Islet of Langerhans (tissue), 1 donor: ENCODE data around the gene OR2V1.
"Not testable (repeated sequence)": the region's sequence is repeated elsewhere in the genome, so short reads cannot be mapped to it uniquely, and the experiment has no call there.

Source experiments
- FAIRE-seq: peaks from one replicate; lab custom pipeline; 2011; peaks lifted over from hg19 to GRCh38; lab: Jason Lieb, UNC

OR2V1 gene

GRCh38 chr5:181101930-181102674 lies 28.9 kb downstream of the OR2V1 start:
- peak; percentile 84 for FAIRE-seq

DNA sequence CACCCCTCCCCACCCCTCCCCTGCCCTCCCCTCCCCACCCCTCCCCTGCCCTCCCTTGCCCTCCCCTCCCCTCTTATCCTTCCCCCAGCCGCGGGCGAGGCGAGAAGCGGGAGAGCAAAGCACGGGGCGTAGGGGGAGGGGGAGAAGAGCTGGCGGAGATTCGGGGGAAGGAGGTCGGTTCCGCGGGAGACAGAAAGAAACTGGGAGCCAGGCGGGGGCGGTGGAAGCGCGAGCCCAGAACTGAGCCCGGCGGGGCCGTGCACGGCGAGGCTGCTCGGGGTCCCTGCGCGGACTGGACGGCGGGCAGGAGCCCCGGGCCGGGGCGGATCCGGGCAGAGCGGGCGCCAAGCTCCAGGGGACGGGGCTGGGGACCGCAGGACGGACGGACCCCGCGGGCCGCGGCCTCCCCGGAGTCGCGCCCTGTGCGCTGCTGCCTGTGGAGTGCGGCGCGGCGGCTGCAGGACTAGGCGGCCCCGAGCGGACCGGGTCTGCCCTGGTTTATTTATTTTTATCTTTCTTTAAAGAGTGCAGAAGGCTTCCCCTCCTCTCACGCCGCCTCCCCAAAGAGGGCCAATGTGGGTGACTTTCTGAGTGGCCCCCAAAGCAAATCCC lies 29.8 kb downstream of the OR2V1 start:
- FAIRE-seq, result not testable (repeated sequence)

- FAIRE-seq, result no peak
Measured at GRCh38 chr5:181100121-181100875, 30.7 kb downstream of the OR2V1 start.

- no peak for FAIRE-seq
Measured at GRCh38 chr5:181099602-181100086, 31.3 kb downstream of the OR2V1 start.

- no peak for FAIRE-seq
Measured at GRCh38 chr5:181098762-181099601, 32.0 kb downstream of the OR2V1 start.

DNA sequence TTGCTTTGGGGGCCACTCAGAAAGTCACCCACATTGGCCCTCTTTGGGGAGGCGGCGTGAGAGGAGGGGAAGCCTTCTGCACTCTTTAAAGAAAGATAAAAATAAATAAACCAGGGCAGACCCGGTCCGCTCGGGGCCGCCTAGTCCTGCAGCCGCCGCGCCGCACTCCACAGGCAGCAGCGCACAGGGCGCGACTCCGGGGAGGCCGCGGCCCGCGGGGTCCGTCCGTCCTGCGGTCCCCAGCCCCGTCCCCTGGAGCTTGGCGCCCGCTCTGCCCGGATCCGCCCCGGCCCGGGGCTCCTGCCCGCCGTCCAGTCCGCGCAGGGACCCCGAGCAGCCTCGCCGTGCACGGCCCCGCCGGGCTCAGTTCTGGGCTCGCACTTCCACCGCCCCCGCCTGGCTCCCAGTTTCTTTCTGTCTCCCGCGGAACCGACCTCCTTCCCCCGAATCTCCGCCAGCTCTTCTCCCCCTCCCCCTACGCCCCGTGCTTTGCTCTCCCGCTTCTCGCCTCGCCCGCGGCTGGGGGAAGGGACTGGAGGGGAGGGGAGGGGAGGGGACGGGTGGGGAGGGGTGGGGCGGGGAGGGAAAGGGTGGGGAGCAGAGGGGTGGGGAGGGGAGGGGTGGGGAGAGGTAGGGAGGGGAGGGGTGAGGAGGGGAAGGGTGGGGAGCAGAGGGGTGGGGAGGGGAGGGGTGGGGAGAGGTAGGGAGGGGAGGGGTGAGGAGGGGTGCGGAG lies 33.0 kb downstream of the OR2V1 start:
- not testable (repeated sequence) for FAIRE-seq

DNA sequence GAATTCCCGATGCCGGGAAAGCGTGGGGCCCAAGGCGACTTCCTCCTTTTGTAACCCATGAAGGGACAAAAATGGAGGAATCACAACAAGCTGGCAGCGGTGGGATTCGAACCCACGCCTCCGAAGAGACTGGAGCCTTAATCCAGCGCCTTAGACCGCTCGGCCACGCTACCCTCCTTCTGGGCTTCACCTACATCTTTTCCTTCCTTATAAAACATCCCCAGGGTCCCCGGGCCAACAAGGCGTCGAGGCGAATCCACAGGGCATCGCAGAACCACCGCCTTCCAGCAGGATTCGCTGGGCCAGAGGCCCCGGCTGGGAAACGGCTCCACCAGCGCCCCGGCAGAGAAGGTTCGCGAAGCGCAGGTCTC lies 33.6 kb downstream of the OR2V1 start:
- not testable (repeated sequence) for FAIRE-seq

DNA sequence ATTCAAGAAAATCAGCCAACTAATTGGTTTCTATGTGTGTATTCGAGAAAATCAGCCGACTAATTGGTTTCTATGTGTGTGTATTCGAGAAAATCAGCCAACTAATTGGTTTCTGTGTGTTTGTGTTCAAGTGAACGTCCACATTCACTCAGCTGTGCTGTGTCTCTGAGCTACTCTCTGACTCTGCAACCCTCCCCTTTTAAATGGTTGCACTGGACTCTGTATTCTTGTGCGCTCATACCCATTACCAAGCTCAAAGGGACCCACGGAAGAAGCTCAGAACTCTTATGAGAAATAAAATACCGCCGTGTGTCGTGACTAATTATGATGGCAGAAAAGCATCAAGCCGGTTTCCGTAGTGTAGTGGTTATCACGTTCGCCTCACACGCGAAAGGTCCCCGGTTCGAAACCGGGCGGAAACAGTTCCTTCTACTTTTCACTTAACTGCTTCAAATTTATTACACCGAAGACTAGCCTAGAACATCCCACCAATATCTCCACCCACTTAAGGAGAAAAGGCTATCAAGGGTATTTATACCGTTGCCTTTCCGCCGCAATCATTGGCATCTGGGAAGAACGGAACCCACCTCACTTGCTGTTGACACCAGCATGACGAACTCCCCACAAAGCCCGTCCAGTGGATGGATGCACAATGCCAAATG lies 34.1 kb downstream of the OR2V1 start:
- not testable (repeated sequence) for FAIRE-seq

DNA sequence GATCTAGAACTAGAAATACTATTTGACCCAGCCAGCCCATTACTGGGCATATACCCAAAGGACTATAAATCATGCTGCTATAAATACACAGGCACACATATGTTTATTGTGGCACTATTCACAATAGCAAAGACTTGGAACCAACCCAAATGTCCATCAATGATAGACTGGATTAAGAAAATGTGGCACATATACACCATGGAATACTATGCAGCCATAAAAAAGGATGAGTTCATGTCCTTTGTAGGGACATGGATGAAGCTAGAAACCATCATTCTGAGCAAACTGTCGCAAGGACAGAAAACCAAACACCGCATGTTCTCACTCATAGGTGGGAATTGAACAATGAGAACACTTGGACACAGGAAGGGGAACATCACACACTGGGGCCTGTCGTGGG lies 35.8 kb downstream of the OR2V1 start:
- FAIRE-seq, result not testable (repeated sequence)

DNA sequence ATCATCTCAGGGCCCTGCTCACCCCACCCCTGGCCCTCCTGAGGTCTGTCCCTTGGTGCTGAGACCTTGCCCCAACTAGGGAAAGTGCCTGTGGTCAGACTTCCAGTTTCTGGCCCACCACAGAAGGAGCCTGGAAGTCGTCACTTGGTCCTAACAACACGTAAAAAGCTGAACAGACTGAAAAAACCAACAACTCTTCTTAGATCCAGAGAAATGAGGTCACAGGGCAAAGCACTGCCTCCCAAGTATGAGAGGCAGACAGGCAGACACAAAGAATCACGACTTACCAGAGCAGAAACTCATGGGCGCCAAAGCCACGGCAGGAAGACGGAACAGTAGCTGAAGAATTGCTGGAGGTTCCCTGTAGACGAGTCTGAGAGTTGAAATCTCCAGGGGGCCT lies 38.5 kb downstream of the OR2V1 start:
- FAIRE-seq, result no peak

DNA sequence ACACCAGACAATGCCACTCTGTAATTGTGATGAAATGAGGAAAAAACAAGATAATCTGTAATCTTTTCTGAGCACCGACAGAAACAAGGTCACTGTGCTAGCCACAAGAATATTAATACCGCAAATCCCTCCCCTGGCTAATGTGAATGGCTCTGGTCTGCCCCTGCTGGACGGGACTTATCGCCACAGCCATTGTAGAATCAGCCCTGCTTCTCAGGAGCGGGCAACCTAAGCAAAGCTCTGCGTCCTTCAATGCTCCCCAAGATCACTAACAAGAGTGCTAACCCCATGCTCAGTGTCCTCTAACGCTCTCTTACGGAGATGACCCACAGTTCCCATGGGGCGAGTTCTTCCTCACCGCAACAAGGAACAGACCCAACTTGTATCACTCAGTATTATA lies 42.7 kb downstream of the OR2V1 start:
- no peak for FAIRE-seq

DNA sequence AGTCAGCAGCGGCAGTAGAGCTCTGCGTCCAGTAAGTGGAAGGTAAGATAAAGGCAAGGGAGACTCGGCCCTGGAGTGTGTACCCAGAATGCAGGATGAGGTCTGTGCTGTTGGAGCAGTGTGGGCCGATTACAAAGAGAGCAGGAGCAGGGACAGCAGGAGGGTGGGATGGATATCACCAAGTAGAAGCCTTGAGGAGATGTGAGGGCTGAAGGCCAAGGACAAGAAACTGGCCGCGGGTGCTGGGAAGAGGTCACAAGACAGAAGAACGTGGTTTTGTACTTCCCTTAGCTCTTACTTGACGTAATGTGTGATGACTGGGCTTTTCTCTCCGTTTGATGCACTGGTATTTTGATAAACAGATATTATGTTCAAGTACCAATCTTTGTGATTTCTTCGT lies 43.7 kb downstream of the OR2V1 start:
- no peak for FAIRE-seq

- FAIRE-seq, result no peak
Measured at GRCh38 chr5:181086884-181087205, 44.1 kb downstream of the OR2V1 start.

GRCh38 chr5:181086026-181086883 lies 44.7 kb downstream of the OR2V1 start:
- FAIRE-seq, result no peak

GRCh38 chr5:181084621-181085195 lies 46.3 kb downstream of the OR2V1 start:
- FAIRE-seq, result no peak

- FAIRE-seq, result no peak
Measured at GRCh38 chr5:181081989-181082388, 49.0 kb downstream of the OR2V1 start.

GRCh38 chr5:181076920-181077319 lies 54.0 kb downstream of the OR2V1 start:
- no peak for FAIRE-seq
